Mucosa of descending colon (tissue), 3 donors: ENCODE measurements around the gene ETV3. TPM values are rescaled to one million over a fixed set of nuclear protein-coding genes. Genes with fewer than 3 reads are reported as not detected.
"Not testable (repeated sequence)": the region's sequence is repeated elsewhere in the genome, so short reads cannot be mapped to it uniquely, and the experiment has no call there.

Experiments
- ATAC-seq: fragments of 200-7000 bp; cut with Tn5 transposase; one replicate; pipeline ENCODE4 v1.9.1; 2020; ENCODE audit warnings: mild to moderate bottlenecking, moderate library complexity
- DNase-seq, 3 donors: peaks; one replicate each; pipeline ENCODE4 v3.0.0-alpha.2; 2020
- H3K36me3 ChIP-seq: fragments of 200-600 bp; one replicate; pipeline ENCODE4 v1.8.0; 2021; ENCODE audit warnings: low read depth, mild to moderate bottlenecking
- H3K4me1 ChIP-seq: fragments of 200-600 bp; one replicate; pipeline ENCODE4 v1.8.0; 2021; ENCODE audit warnings: low read depth, mild to moderate bottlenecking
- H3K4me3 ChIP-seq: fragments of 200-600 bp; one replicate; pipeline ENCODE4 v1.8.0; 2021; ENCODE audit warnings: mild to moderate bottlenecking
- H3K9me3 ChIP-seq: fragments of 200-600 bp; one replicate; pipeline ENCODE4 v1.8.0; 2021; ENCODE audit warnings: mild to moderate bottlenecking
- CTCF ChIP-seq: fragments of 200-600 bp; IDR thresholded peaks from one replicate; pipeline ENCODE4 v1.8.0; 2022; ENCODE audit warnings: antibody characterized with exemption, mild to moderate bottlenecking
- intact Hi-C, 2 donors: fragments of 100-400 bp; cut with DNase I in 1 of 2; cut with micrococcal nuclease in 1 of 2; formaldehyde crosslinking; loops; one replicate each; pipeline versions ENCODE4 v1.11.0 to v1.11.1; 2022; cut with DNase I, micrococcal nuclease
- total RNA-seq, 3 donors: library from RNA; stranded (reverse); fragmentation: NEBNext Ultra II Directional in 2 of 3; extraction: Animal tissue kit (Norgen Biotek cat#: 25700) in 2 of 3; gene quantifications; one replicate each; pipeline versions ENCODE4 v1.2.1 to v1.2.4, GENCODE V29; 2021 to 2023
- donor health status: DM: no; HTN: no; CAD: no; lungs with moderate emphysema.
- donor health status: DM: no; HTN: no; CAD: no.
- donor health status: DM: no; HTN: yes; CAD: no.

The ETV3 gene
- total RNA-seq, 3 donors from 2014 or later, result 32.6 to 36.3 (median 35.9) TPM

GRCh38 chr1:157105298-157105987, 32.8 kb downstream of the ETV3 start:
- TF ChIP-seq CTCF, result no peak
- Histone ChIP-seq H3K36me3 (no peaks in the 10 kb centered on the region), H3K4me3 (no peak overlapping the region), H3K4me1 (no peaks in the 10 kb centered on the region), H3K9me3 (no peaks in the 10 kb centered on the region)
- intact Hi-C loops, result no loop called here
- no peak for DNase-seq
- ATAC-seq, result no peak

GRCh38 chr1:157104598-157105293, 33.4 kb downstream of the ETV3 start:
- DNase-seq (no peak), ATAC-seq (no peak)
- H3K4me1 ChIP-seq, result no peaks in the 10 kb centered on the region
- no peak for TF ChIP-seq CTCF
- no peak overlapping the region for H3K4me3 ChIP-seq
- no peaks in the 10 kb centered on the region for H3K36me3 ChIP-seq
- H3K9me3 ChIP-seq, result no peaks in the 10 kb centered on the region
- intact Hi-C loops, result no loop called here

- intact Hi-C loops, result no loop called here
- no peak overlapping the region for H3K4me3 ChIP-seq
- DNase-seq, result no peak
Observed at GRCh38 chr1:157103268-157103667, 34.9 kb downstream of the ETV3 start.

GRCh38 chr1:157101149-157101548, 37.0 kb downstream of the ETV3 start:
- intact Hi-C loops, result no loop called here
- Histone ChIP-seq H3K4me3 (no peak overlapping the region), H3K4me1 (no peaks in the 10 kb centered on the region), H3K9me3 (no peaks in the 10 kb centered on the region), H3K36me3 (no peaks in the 10 kb centered on the region)
- TF ChIP-seq CTCF, result no peak
- DNase-seq (no peak), ATAC-seq (no peak)

More at GRCh38 chr1:157103268-157103667, 34.9 kb downstream of the ETV3 start:
- Histone ChIP-seq H3K9me3 (no peaks in the 10 kb centered on the region), H3K4me1 (no peaks in the 10 kb centered on the region), H3K36me3 (no peaks in the 10 kb centered on the region)
- no peak for ATAC-seq
- no peak for TF ChIP-seq CTCF

GRCh38 chr1:157099633-157100009, 38.6 kb downstream of the ETV3 start, which contains the start of gene ETV3L:
TSS of gene ETV3L (minus strand) at chr1:157099808. CDS start at chr1:157099523, 285 bp downstream.
- TF ChIP-seq CTCF, result no peak
- Histone ChIP-seq H3K4me1 (no peaks in the 10 kb centered on the region), H3K4me3 (no peak within 1 kb of the TSS), H3K36me3 (no peaks in the 10 kb centered on the region), H3K9me3 (no peaks in the 10 kb centered on the region)
- no peak for DNase-seq
- intact Hi-C loops, result no loop called here
- ATAC-seq, result no peak

GRCh38 chr1:157098987-157099632, 39.1 kb downstream of the ETV3 start:
- ATAC-seq, H3K36me3 ChIP-seq, H3K4me1 ChIP-seq, DNase-seq, intact Hi-C loops, H3K4me3 ChIP-seq, H3K9me3 ChIP-seq: not testable (repeated sequence)
